Neural crest cell (in vitro differentiated cells): ENCODE results near the gene FAT2. TPM values are rescaled to one million over a fixed set of nuclear protein-coding genes. Genes with fewer than 3 reads are reported as not detected.

Experiments
- DNase-seq: peaks from one replicate; pipeline ENCODE4 v3.0.0; 2021; ENCODE audit warnings: low read depth, mixed read lengths, low spot score
- H3K27ac Mint-ChIP-seq: one replicate; pipeline ENCODE4 v1.8.0; 2021; ENCODE audit warnings: mild to moderate bottlenecking, mixed read lengths; ENCODE audit not compliant: unreplicated experiment
- H3K27me3 Mint-ChIP-seq: 2 replicates; pipeline ENCODE4 v1.8.0; 2021; ENCODE audit warnings: low read depth, mild to moderate bottlenecking, mixed read lengths
- H3K36me3 Mint-ChIP-seq: 2 replicates; pipeline ENCODE4 v1.8.0; 2021; ENCODE audit warnings: low read depth, mild to moderate bottlenecking, mixed read lengths
- H3K4me1 Mint-ChIP-seq: 2 replicates; pipeline ENCODE4 v1.8.0; 2021; ENCODE audit warnings: mixed read lengths
- H3K4me3 Mint-ChIP-seq: one replicate; pipeline ENCODE4 v1.8.0; 2021; ENCODE audit warnings: mild to moderate bottlenecking, mixed read lengths
- H3K9me3 Mint-ChIP-seq: 2 replicates; pipeline ENCODE4 v1.8.0; 2021; ENCODE audit warnings: mixed read lengths
- total RNA-seq: library from RNA; stranded (reverse); gene quantifications from 2 replicates; pipeline ENCODE4 v1.2.1, GENCODE V29; 2021
- TF ChIP-seq, protein P1 (sequence below): fragments of 200-600 bp; sonication (generic); conservative IDR thresholded peaks from 2 replicates; pipeline ENCODE4 v1.5.0; 2021; ENCODE audit warnings: antibody characterized with exemption, mild to moderate bottlenecking

The FAT2 gene
- total RNA-seq, 1 donor from 2014 or later = not detected

DNA sequence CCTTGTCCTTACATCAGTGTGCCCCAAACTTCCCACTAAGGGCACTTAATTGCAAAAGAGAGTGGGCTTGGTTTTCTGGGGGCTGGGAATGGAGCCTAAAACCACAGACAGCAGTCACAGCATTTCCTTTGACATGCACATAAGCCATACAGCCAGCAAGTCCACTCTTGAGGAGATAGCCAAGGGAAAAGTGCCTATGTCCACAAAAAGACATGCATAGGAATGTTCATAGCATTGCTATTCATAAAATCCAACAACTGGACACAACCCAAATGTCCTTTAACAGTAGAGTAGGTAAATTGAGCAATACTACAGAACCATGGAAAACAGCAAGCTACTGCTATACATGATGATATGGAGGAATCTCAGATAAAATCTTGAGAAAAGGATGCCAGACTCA lies 11.7 kb upstream of the FAT2 start:
- H3K36me3 Mint-ChIP-seq = no peaks in the 10 kb centered on the region
- DNase-seq = no peak
- H3K27ac Mint-ChIP-seq = no peak overlapping the region
- no peak overlapping the region for H3K4me3 Mint-ChIP-seq
- no peaks in the 10 kb centered on the region for H3K9me3 Mint-ChIP-seq
- TF ChIP-seq, protein P1, sequence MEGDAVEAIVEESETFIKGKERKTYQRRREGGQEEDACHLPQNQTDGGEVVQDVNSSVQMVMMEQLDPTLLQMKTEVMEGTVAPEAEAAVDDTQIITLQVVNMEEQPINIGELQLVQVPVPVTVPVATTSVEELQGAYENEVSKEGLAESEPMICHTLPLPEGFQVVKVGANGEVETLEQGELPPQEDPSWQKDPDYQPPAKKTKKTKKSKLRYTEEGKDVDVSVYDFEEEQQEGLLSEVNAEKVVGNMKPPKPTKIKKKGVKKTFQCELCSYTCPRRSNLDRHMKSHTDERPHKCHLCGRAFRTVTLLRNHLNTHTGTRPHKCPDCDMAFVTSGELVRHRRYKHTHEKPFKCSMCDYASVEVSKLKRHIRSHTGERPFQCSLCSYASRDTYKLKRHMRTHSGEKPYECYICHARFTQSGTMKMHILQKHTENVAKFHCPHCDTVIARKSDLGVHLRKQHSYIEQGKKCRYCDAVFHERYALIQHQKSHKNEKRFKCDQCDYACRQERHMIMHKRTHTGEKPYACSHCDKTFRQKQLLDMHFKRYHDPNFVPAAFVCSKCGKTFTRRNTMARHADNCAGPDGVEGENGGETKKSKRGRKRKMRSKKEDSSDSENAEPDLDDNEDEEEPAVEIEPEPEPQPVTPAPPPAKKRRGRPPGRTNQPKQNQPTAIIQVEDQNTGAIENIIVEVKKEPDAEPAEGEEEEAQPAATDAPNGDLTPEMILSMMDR = no peak
- peaks cover 35% of the 10 kb centered on the region for H3K27me3 Mint-ChIP-seq
- H3K4me1 Mint-ChIP-seq = no peaks in the 10 kb centered on the region

DNA sequence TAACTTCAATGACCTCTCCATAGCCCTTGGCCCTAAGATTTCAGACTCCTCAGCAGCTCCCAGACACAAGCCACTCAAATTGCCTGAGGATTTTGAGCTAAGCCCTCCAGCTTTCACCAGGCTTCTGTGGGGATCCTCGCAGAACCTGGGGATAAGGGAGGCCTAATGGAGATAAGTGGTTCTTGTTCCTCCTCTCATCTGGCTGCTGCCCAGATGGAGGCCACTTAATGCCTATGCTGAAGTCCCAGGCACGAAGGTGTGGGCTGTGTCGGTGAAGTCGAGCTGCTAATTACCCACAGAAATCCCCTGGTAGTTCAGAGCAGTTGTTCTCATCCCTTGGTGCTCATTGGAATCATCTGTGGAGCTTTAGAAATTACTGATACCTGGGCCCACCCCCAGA lies 10.3 kb upstream of the FAT2 start:
- no peaks in the 10 kb centered on the region for H3K36me3 Mint-ChIP-seq
- no peak for DNase-seq

DNA sequence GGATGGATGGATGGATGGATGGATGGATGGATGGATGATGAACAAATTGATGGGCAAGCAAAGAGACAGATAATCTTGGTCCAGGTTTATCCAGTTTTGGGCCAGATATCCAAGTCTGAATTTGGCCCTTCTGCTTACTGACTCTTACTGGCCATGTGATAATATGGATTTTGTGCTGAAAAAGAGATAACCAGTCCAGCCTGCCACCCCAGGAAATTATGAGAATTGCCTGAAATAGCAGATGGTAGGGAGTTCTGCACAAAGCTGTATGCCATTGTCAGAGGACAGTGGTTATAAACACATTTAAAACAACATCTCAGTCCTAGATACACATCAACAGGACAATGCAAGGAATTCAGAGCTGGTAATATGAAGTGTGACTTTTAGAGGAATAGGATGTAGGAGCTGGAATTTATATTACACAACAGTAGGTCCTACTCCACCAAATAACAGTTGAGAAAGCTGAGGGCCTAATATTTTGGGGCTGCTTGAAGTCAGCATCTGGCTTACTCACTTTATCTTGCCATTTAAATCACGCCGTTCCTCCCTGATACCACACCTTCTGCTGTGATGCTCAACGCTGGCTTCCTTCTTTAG lies 9.0 kb upstream of the FAT2 start:
- Mint-ChIP-seq H3K27ac (no peak overlapping the region), H3K36me3 (no peaks in the 10 kb centered on the region), H3K4me1 (peaks cover 7% of the 10 kb centered on the region), H3K9me3 (no peaks in the 10 kb centered on the region), H3K4me3 (no peak overlapping the region), H3K27me3 (peaks cover 14% of the 10 kb centered on the region)
- TF ChIP-seq, protein P1 = no peak
- no peak for DNase-seq

More for the DNA sequence above, 10.3 kb upstream of the FAT2 start:
- TF ChIP-seq, protein P1 = no peak
- Mint-ChIP-seq H3K9me3 (no peaks in the 10 kb centered on the region), H3K4me1 (peaks cover 7% of the 10 kb centered on the region), H3K27me3 (peaks cover 26% of the 10 kb centered on the region), H3K27ac (no peak overlapping the region), H3K4me3 (no peak overlapping the region)

DNA sequence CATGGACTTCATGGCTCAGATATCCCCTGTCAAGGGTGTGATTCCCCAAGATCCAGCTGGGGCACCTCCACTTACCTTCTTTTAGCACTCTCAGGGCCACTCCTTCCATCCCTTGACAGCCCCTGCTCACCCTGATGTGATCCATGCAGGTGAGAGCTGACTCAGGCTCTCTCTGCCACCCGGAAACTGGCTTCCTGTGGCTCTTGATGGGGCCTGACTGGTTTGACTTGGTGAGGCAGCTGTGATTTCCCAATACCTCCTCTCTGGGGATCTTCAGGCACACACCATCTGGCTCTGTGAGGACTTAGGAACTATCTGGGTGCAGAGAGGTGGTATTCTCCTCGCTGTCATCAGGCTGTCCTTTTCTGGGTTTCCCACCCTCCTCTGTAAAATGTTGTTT lies 7.9 kb upstream of the FAT2 start:
- TF ChIP-seq, protein P1 = no peak
- H3K4me3 Mint-ChIP-seq = no peak overlapping the region
- H3K27me3 Mint-ChIP-seq = peaks cover 4% of the 10 kb centered on the region
- H3K9me3 Mint-ChIP-seq = no peaks in the 10 kb centered on the region
- no peak overlapping the region for H3K27ac Mint-ChIP-seq
- H3K4me1 Mint-ChIP-seq = peaks cover 7% of the 10 kb centered on the region
- H3K36me3 Mint-ChIP-seq = no peaks in the 10 kb centered on the region
- DNase-seq = no peak

DNA sequence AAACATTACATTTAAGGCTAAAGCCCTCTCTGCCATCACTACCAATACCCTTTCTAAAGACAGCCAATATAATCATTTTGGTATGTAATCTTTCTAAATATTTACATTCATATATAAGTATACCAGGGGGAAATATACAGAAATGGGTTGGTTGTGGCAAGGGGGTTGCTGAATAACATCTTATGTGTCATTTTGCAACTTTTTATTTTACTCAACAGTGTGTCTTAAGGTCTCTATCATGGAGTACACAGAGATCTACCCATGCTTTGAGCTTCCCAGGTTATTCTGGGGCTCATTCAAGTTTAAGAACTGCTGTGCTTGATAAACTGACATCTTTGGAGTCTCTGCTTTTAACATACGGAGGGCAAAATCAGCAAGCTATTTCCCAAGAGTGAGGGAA lies 7.4 kb upstream of the FAT2 start:
- H3K4me1 Mint-ChIP-seq = peaks cover 7% of the 10 kb centered on the region
- peaks cover 4% of the 10 kb centered on the region for H3K27me3 Mint-ChIP-seq
- TF ChIP-seq, protein P1 = no peak
- no peak for DNase-seq
- H3K36me3 Mint-ChIP-seq = no peaks in the 10 kb centered on the region
- no peak overlapping the region for H3K27ac Mint-ChIP-seq
- H3K9me3 Mint-ChIP-seq = no peaks in the 10 kb centered on the region
- H3K4me3 Mint-ChIP-seq = no peak overlapping the region
